ENCODE results near the gene PLCL2.

Gene PLCL2

DNA sequence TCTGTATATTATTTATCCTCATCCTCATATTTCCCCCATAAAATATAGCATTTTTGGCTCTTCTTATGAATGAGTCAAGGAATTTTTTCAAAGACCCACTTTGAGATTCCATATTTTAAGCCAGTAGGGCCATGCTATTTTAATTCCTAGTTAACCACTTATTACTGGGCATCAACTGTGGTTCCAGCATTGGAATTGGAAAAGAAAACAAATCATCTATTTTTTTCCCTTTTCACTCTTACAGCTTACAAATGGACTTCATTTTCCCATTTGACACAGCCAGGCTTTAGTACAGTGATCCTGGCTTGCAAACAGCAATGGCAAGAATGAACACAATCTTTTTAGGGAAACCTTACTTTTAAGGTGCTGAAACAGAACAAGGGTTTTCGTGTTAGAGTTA is 19.4 kb upstream of the PLCL2 start:
- H3K4me3 ChIP-seq (replicated peaks; ENCODE audit: low read depth, low read length): no peak overlapping the region
- no peak for DNase-seq (ENCODE audit: extremely low read depth, low read depth)
- TF ChIP-seq, protein P1, sequence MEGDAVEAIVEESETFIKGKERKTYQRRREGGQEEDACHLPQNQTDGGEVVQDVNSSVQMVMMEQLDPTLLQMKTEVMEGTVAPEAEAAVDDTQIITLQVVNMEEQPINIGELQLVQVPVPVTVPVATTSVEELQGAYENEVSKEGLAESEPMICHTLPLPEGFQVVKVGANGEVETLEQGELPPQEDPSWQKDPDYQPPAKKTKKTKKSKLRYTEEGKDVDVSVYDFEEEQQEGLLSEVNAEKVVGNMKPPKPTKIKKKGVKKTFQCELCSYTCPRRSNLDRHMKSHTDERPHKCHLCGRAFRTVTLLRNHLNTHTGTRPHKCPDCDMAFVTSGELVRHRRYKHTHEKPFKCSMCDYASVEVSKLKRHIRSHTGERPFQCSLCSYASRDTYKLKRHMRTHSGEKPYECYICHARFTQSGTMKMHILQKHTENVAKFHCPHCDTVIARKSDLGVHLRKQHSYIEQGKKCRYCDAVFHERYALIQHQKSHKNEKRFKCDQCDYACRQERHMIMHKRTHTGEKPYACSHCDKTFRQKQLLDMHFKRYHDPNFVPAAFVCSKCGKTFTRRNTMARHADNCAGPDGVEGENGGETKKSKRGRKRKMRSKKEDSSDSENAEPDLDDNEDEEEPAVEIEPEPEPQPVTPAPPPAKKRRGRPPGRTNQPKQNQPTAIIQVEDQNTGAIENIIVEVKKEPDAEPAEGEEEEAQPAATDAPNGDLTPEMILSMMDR (IDR thresholded peaks at IDR 0.05; ENCODE audit: low read depth, low read length, missing control alignments): no peak

DNA sequence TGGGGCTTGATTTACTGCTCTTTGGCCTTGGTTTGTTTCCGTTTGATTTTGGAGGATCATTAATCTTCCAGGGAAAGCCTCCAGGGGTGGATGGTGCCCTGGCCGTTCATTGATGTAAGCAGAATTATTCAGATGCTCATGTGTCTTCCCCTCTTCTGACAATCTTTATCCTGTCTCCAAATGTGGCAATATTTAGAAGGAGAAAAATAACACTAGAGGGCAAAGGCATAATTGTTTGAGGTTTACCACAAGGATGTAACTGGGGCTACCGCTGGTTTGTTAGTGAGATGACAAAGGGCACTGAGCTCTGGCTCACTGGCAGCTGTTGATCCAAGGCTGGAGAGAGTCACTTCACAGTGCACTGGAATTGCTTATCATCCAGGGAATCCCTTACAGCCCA is 18.2 kb upstream of the PLCL2 start:
- no peak overlapping the region for H3K4me3 ChIP-seq (replicated peaks; ENCODE audit: low read depth, low read length)
- TF ChIP-seq, protein P1 (IDR thresholded peaks at IDR 0.05; ENCODE audit: low read depth, low read length, missing control alignments): no peak
- DNase-seq (ENCODE audit: extremely low read depth, low read depth): no peak

DNA sequence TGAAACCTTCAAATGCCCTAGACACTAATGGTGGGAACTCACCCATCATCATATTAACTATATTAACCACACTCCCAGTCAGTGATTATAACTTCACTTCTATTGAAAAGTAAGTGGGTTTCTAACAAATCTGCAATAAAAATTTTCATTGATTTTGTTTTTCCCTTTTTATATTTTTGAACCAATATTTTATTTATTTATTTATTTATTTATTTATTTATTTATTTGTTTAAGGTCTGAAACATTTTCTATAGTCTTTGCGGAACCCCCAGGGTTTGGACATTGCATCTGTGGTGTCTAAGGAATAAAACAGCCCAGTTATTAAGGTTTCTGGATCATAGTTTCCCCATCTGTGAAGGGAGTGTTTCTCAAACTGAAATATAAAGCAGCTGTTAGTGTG is 16.2 kb upstream of the PLCL2 start:
- H3K4me3 ChIP-seq (replicated peaks; ENCODE audit: low read depth, low read length): no peak overlapping the region
- no peak for DNase-seq (ENCODE audit: extremely low read depth, low read depth)
- TF ChIP-seq, protein P1 (IDR thresholded peaks at IDR 0.05; ENCODE audit: low read depth, low read length, missing control alignments): no peak

DNA sequence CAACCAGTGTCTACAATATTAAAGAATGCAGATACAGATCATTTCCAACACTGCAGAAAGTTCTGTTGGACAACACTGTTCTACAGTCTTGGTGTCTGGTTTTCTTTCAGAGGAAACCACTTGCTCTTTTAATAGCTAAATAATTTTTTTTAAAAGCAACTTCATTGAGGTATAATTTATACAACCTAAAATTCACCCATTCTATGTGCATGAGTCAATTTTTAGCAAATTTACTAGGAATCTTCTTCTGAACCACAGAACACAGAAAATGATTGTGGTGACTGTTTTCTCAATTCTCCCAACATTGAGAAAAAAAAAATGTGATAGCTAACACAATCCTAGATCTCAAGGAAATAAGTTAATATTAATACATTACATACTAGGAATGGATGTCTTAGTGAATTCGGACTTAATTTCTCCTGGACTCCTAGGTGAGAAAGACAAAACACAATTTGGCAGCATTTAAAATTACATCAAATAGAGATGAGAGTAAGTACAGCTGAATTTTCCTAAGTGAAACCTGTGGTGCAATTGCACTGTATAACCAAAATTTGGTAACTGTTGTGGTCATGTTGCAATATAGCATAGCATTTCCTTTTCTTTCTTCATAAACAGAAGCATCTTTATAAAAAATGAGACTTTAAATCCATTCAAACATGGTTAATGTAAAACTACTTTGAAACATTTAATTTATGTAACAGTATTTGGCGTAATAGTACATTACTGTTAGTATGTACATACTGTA is 15.3 kb upstream of the PLCL2 start:
- DNase-seq (ENCODE audit: extremely low read depth, low read depth): no peak
- TF ChIP-seq, protein P1 (IDR thresholded peaks at IDR 0.05; ENCODE audit: low read depth, low read length, missing control alignments): no peak
- H3K4me3 ChIP-seq (replicated peaks; ENCODE audit: low read depth, low read length): no peak overlapping the region

DNA sequence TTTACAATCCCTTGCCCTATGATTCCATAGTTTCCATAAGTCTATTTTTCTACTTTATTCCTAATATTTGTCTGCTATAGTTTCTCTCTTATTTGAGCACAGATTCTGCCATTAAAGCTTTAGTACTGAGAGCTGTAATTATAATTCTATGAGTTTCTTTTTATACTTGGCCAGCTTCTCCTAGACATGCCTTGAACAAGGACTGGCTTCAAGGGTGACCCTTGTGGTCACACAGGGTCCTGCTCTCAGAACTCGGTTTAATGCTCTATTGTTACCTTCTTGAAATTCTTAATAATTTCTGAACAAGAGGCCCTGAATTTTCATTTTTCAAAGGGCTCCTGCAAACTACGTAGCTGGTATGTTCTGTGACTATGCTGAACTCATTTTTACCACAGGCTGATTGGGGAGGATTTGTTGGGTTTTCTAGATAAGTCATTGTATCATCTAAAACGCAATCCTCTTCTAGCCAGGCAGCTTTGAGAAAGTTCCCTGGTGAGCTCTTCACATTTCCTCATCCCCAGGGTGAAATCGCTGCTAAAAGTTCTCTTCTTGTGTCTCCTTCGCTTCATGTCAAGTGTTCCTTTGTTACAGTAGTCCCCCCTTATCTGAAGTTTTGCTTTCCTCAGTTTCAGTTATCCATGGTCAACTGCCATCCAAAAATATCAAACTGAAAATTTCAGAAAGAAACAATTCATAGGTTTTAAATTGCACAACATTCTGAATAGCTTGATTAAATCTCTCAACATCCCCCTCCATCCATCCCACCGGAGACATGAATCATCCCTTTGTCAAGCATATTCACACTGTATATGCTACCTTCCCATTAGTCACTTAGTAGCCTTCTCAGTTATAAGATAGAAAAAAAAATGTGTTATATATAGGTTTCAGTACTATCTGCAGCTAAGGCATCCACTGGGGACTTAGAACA is 12.6 kb upstream of the PLCL2 start:
- no peak for DNase-seq (ENCODE audit: extremely low read depth, low read depth)
- TF ChIP-seq, protein P1 (IDR thresholded peaks at IDR 0.05; ENCODE audit: low read depth, low read length, missing control alignments): no peak
- H3K4me3 ChIP-seq (replicated peaks; ENCODE audit: low read depth, low read length): no peak overlapping the region

DNA sequence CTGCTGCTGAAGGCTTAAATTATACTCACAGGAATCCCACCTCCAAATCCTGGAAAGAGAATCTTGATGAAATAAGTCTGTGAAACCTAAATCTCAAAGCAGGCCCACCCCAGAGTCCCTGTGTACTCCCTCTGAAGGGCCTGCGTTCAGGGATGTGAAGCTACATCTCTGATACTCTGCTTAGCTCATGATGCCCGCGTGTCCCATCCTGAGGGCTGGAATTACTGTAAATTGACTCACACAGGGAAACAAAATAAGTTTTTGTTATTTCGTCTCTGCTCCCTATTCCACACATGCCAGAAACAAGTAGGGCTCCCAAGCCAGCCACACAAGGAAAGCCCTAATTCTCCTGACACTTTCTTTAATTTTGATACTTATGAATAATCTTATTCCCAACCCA is 10.9 kb upstream of the PLCL2 start:
- no peak for DNase-seq (ENCODE audit: extremely low read depth, low read depth)
- TF ChIP-seq, protein P1 (IDR thresholded peaks at IDR 0.05; ENCODE audit: low read depth, low read length, missing control alignments): no peak
- no peak overlapping the region for H3K4me3 ChIP-seq (replicated peaks; ENCODE audit: low read depth, low read length)

Measured in HFF-Myc (cell line).